GM23338 (cell line): ENCODE measurements around the gene LEMD2. TPM values are rescaled to one million over a fixed set of nuclear protein-coding genes. Genes with fewer than 3 reads are reported as not detected.
A peak's percentile ranks its signal among the peaks of the same experiment; 100 is the strongest.

Source experiments
- ATAC-seq: fragments of 200-7000 bp; cut with Tn5 transposase; 3 replicates; pipeline ENCODE4 v1.9.1; 2020
- DNase-seq: peaks from one replicate; pipeline ENCODE4 v3.0.0-alpha.2; 2015; ENCODE audit warnings: low spot score
- H2AFZ ChIP-seq: fragments of 200-600 bp; sonication (generic); 2 replicates; pipeline ENCODE4 v1.8.0; 2016; ENCODE audit warnings: antibody characterized with exemption, mild to moderate bottlenecking, moderate library complexity
- H3F3A ChIP-seq: fragments of 200-600 bp; sonication (generic); replicated peaks from 2 replicates; pipeline ENCODE4 v1.8.0; 2017; ENCODE audit warnings: antibody characterized with exemption, mixed run types, low read depth
- H3K27ac ChIP-seq: fragments of 200-600 bp; sonication (generic); 2 replicates; pipeline ENCODE4 v1.6.1; 2016; ENCODE audit warnings: low read depth
- H3K27me3 ChIP-seq: fragments of 200-600 bp; sonication (generic); 2 replicates; pipeline ENCODE4 v1.8.0; 2016; ENCODE audit warnings: mild to moderate bottlenecking, mixed run types, moderate library complexity; ENCODE audit not compliant: insufficient read depth
- H3K36me3 ChIP-seq: fragments of 200-600 bp; sonication (generic); 2 replicates; pipeline ENCODE4 v1.8.0; 2016; ENCODE audit warnings: mild to moderate bottlenecking; ENCODE audit not compliant: insufficient read depth
- H3K4me1 ChIP-seq: fragments of 200-600 bp; sonication (generic); 2 replicates; pipeline ENCODE4 v1.8.0; 2016; ENCODE audit warnings: mild to moderate bottlenecking, moderate library complexity; ENCODE audit not compliant: insufficient read depth
- H3K4me2 ChIP-seq: fragments of 200-600 bp; sonication (generic); 2 replicates; pipeline ENCODE4 v1.7.1; 2017; ENCODE audit warnings: mixed run types
- H3K4me3 ChIP-seq: fragments of 200-600 bp; sonication (generic); 2 replicates; pipeline ENCODE4 v1.6.1; 2016; ENCODE audit warnings: mixed run types
- H3K79me2 ChIP-seq: fragments of 200-600 bp; sonication (generic); replicated peaks from 2 replicates; pipeline ENCODE4 v1.8.0; 2017; ENCODE audit warnings: mild to moderate bottlenecking; ENCODE audit not compliant: insufficient read depth
- H3K9me2 ChIP-seq: fragments of 200-600 bp; sonication (generic); 2 replicates; pipeline ENCODE4 v1.8.0; 2017; ENCODE audit not compliant: insufficient read depth
- H4K20me1 ChIP-seq: fragments of 200-600 bp; sonication (generic); replicated peaks from 2 replicates; pipeline ENCODE4 v1.8.0; 2017; ENCODE audit warnings: mild to moderate bottlenecking; ENCODE audit not compliant: insufficient read depth
- H3K27ac Mint-ChIP-seq: 2 replicates; pipeline ENCODE4 v1.8.0; 2020; ENCODE audit warnings: inconsistent platforms, mild to moderate bottlenecking, moderate library complexity, mixed read lengths
- H3K27me3 Mint-ChIP-seq: 3 replicates; pipeline ENCODE4 v1.8.0; 2022; ENCODE audit warnings: low read depth, mild to moderate bottlenecking, moderate library complexity, mixed read lengths, inconsistent platforms; ENCODE audit not compliant: insufficient read depth, poor library complexity
- H3K36me3 Mint-ChIP-seq: 3 replicates; pipeline ENCODE4 v1.8.0; 2021; ENCODE audit warnings: low read depth, mild to moderate bottlenecking, inconsistent platforms, moderate library complexity, mixed read lengths
- H3K4me1 Mint-ChIP-seq: 3 replicates; pipeline ENCODE4 v1.8.0; 2020; ENCODE audit warnings: mild to moderate bottlenecking, inconsistent platforms, mixed read lengths
- H3K4me3 Mint-ChIP-seq: 3 replicates; pipeline ENCODE4 v1.8.0; 2021; ENCODE audit warnings: moderate library complexity, mild to moderate bottlenecking, inconsistent platforms, mixed read lengths
- H3K9me3 Mint-ChIP-seq: 3 replicates; pipeline ENCODE4 v1.8.0; 2020; ENCODE audit warnings: moderate library complexity, mild to moderate bottlenecking, inconsistent platforms, mixed read lengths
- ETS1 ChIP-seq: IDR thresholded peaks from 2 replicates; pipeline ENCODE4 v1.6.1; 2016; ENCODE audit warnings: antibody characterized with exemption
- JUNB ChIP-seq: IDR thresholded peaks from one replicate; pipeline ENCODE4 v1.6.1; 2016; ENCODE audit warnings: antibody characterized with exemption; ENCODE audit not compliant: unreplicated experiment
- POLR2AphosphoS5 ChIP-seq: IDR thresholded peaks from 2 replicates; pipeline ENCODE4 v1.6.1; 2016; ENCODE audit warnings: antibody characterized with exemption, low read depth
- REST ChIP-seq: IDR thresholded peaks from one replicate; pipeline ENCODE4 v1.6.1; 2018; ENCODE audit warnings: antibody characterized with exemption; ENCODE audit not compliant: unreplicated experiment
- STAT1 ChIP-seq: IDR thresholded peaks from one replicate; pipeline ENCODE4 v1.6.1; 2016; ENCODE audit warnings: antibody characterized with exemption; ENCODE audit not compliant: unreplicated experiment
- ZNF114 ChIP-seq: fragments of 250-450 bp; sonication (Bioruptor Pico); IDR thresholded peaks from 2 replicates; pipeline ENCODE4 v1.5.0; 2020; ENCODE audit warnings: mild to moderate bottlenecking, moderate library complexity
- ZNF331 ChIP-seq: fragments of 250-450 bp; sonication (Bioruptor Pico); IDR thresholded peaks from 2 replicates; pipeline ENCODE4 v1.5.0; 2020; ENCODE audit warnings: low read depth, mild to moderate bottlenecking, moderate library complexity
- polyA plus RNA-seq: library from polyadenylated mRNA; unstranded; fragments of >200 nt; fragmentation: Nextera tagmentation; extraction: Ambion mirVana; gene quantifications from 2 replicates; pipeline ENCODE4 v1.2.1, GENCODE V29; 2016
- total RNA-seq: library from RNA; depleted of rRNA; stranded (reverse); fragments of >200 nt; shearing (Covaris generic); gene quantifications from 2 replicates; pipeline ENCODE4 v1.2.3, GENCODE V29; 2014

LEMD2 gene
- total and polyA plus RNA-seq, 2 experiments from 2014 or later, result 28.6 to 64.7 TPM

- TF ChIP-seq REST, result peak; percentile 99
- no peak for TF ChIP-seq POLR2AphosphoS5
- no peak for TF ChIP-seq ETS1
- no peak for TF ChIP-seq ZNF331 (CRISPR knock-in tag)
- TF ChIP-seq ZNF114 (CRISPR knock-in tag), result no peak
These were observed 23.7 kb upstream of the LEMD2 start (continued) for GRCh38 chr6:33812669-33813068.

- no peaks in the 10 kb centered on the region for H3K9me3 Mint-ChIP-seq
- Histone ChIP-seq H3K36me3 (no peaks in the 10 kb centered on the region), H3K4me2 (peak overlapping the region; percentile 64), H3K27me3 (no peaks in the 10 kb centered on the region), H3K79me2 (no peaks in the 10 kb centered on the region), H4K20me1 (no peaks in the 10 kb centered on the region), H3K4me1 (peaks cover 57% of the 10 kb centered on the region), H3K9me2 (no peaks in the 10 kb centered on the region), H3K4me3 (no peak overlapping the region), H3F3A (peaks cover 19% of the 10 kb centered on the region; the same call in 1 of the 2 replicates), H3K27ac (peak overlapping the region; percentile 97), H2AFZ (peak overlapping the region; percentile 69)
- H3K4me1 Mint-ChIP-seq, result peaks cover 61% of the 10 kb centered on the region
- no peak for DNase-seq
- H3K27ac Mint-ChIP-seq, result peak overlapping the region; percentile 63; the same call in 1 of the 2 replicates
- H3K36me3 Mint-ChIP-seq, result no peaks in the 10 kb centered on the region
- TF ChIP-seq STAT1, result no peak
- no peak for TF ChIP-seq REST
- TF ChIP-seq ZNF331 (CRISPR knock-in tag), result no peak
- no peak for TF ChIP-seq POLR2AphosphoS5
- no peak for TF ChIP-seq JUNB
- ATAC-seq, result no peak
- peak overlapping the region; percentile 40; the same call in 2 of the 3 replicates for H3K4me3 Mint-ChIP-seq
- peaks cover 7% of the 10 kb centered on the region for H3K27me3 Mint-ChIP-seq
These were observed 20.7 kb upstream of the LEMD2 start for GRCh38 chr6:33809594-33809993.
